ENCODE measurements around the gene MRI1. TPM values are rescaled to one million over a fixed set of nuclear protein-coding genes. Genes with fewer than 3 reads are reported as not detected.

MRI1 gene
- total RNA-seq, 1 experiment from 2014 or later, result 29.9 TPM

DNA sequence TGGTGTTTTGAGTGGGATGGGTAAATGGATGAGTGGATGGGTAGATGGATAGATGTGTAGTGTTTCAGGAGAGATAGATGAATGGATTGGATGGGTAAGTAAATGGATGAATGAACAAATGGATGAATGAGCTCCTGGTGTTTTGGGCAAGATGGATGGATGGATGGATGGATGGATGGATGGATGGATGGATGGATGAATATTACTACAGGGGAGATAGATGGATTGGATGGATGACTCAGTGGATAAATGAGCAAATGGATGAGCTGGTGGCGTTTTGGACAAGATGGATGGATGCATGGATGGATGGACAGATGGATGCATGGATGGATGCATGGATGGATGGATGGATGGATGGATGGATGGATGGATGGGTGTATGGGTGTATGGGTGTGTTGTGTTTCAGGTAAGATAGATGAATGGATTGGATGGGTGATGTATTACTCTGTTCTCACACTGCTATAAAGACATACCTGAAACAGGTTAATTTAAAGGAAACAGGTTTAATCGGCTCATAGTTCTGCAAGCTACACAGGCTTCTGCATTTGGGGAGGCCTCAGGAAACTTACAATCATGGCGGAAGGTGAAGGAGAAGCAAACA, 43.2 kb downstream of the MRI1 start:
- no peak for DNase-seq (ENCODE audit: low spot score)
- peaks cover 15% of the 10 kb centered on the region for H3K36me3 Mint-ChIP-seq
- H3K27me3 Mint-ChIP-seq (ENCODE audit: low read depth), result no peaks in the 10 kb centered on the region
- no peaks in the 10 kb centered on the region for H3K9me3 Mint-ChIP-seq
- TF ChIP-seq GTF2I (CRISPR knock-in tag; conservative IDR thresholded peaks at IDR 0.05) (no peak), EMX1 (CRISPR knock-in tag; IDR thresholded peaks at IDR 0.05) (no peak), SMAD3 (CRISPR knock-in tag; IDR thresholded peaks at IDR 0.05; ENCODE audit: borderline replicate concordance) (no peak), ZNF138 (CRISPR knock-in tag; conservative IDR thresholded peaks at IDR 0.05) (no peak), PREB (CRISPR knock-in tag; IDR thresholded peaks at IDR 0.05; ENCODE audit: borderline replicate concordance) (no peak), ATF6 (CRISPR knock-in tag; IDR thresholded peaks at IDR 0.05) (no peak), OVOL2 (CRISPR knock-in tag; IDR thresholded peaks at IDR 0.05; ENCODE audit: borderline replicate concordance) (no peak), ETV6 (CRISPR knock-in tag; IDR thresholded peaks at IDR 0.05) (no peak), ATF1 (CRISPR knock-in tag; IDR thresholded peaks at IDR 0.05) (no peak), NR2C2 (CRISPR knock-in tag; IDR thresholded peaks at IDR 0.05) (no peak), CDX4 (CRISPR knock-in tag; IDR thresholded peaks at IDR 0.05; ENCODE audit: borderline replicate concordance) (no peak), CREM (CRISPR knock-in tag; IDR thresholded peaks at IDR 0.05) (no peak), USF2 (CRISPR knock-in tag; IDR thresholded peaks at IDR 0.05) (no peak), RELA (CRISPR knock-in tag; IDR thresholded peaks at IDR 0.05; ENCODE audit: borderline replicate concordance) (no peak)
- TF ChIP-seq, protein P1, sequence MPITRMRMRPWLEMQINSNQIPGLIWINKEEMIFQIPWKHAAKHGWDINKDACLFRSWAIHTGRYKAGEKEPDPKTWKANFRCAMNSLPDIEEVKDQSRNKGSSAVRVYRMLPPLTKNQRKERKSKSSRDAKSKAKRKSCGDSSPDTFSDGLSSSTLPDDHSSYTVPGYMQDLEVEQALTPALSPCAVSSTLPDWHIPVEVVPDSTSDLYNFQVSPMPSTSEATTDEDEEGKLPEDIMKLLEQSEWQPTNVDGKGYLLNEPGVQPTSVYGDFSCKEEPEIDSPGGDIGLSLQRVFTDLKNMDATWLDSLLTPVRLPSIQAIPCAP (CRISPR knock-in tag; IDR thresholded peaks at IDR 0.05), result no peak
- TF ChIP-seq, protein P2, sequence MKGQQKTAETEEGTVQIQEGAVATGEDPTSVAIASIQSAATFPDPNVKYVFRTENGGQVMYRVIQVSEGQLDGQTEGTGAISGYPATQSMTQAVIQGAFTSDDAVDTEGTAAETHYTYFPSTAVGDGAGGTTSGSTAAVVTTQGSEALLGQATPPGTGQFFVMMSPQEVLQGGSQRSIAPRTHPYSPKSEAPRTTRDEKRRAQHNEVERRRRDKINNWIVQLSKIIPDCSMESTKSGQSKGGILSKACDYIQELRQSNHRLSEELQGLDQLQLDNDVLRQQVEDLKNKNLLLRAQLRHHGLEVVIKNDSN (CRISPR knock-in tag; IDR thresholded peaks at IDR 0.05), result no peak
- TF ChIP-seq, protein P3, sequence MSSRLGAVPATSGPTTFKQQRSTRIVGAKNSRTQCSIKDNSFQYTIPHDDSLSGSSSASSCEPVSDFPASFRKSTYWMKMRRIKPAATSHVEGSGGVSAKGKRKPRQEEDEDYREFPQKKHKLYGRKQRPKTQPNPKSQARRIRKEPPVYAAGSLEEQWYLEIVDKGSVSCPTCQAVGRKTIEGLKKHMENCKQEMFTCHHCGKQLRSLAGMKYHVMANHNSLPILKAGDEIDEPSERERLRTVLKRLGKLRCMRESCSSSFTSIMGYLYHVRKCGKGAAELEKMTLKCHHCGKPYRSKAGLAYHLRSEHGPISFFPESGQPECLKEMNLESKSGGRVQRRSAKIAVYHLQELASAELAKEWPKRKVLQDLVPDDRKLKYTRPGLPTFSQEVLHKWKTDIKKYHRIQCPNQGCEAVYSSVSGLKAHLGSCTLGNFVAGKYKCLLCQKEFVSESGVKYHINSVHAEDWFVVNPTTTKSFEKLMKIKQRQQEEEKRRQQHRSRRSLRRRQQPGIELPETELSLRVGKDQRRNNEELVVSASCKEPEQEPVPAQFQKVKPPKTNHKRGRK (CRISPR knock-in tag; IDR thresholded peaks at IDR 0.05; ENCODE audit: borderline replicate concordance), result no peak
- no peak for ATAC-seq
- H3K4me1 Mint-ChIP-seq, result peaks cover 6% of the 10 kb centered on the region; the same call in 1 of the 2 replicates
- POLR2A ChIA-PET, result no interaction called here
- H3K27ac Mint-ChIP-seq, result no peak overlapping the region
- H3K4me3 Mint-ChIP-seq, result no peak overlapping the region
- CTCF ChIA-PET, result no interaction called here

DNA sequence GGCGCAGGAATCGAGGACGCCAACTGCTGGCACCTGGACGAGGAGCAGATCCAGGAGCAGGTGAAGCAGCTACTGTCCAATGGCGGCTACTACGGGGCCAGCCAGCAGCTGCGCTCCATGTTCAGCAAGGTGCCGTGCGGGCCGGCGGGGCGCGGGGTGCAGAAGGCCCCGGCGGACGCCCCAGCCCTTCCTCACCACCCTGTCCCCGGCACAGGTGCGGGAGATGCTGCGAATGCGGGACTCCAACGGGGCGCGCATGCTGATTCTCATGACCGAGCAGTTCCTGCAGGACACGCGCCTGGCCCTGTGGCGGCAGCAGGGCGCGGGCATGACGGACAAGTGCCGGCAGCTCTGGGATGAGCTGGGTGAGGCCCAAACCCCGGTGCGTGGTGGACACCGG, 44.5 kb downstream of the MRI1 start:
- CTCF ChIA-PET, result interaction anchor here (0.7 to 1.2 kb wide), 4 partner anchors 11 to 625 kb away, joined by 4 to 5 read pairs (median 4); no protein-coding TSS in a partner anchor
- no peak overlapping the region for H3K27ac Mint-ChIP-seq
- POLR2A ChIA-PET, result interaction anchor here (1.0 kb wide), 2 partner anchors 8 to 14 kb away, joined by 5 read pairs; partner anchors contain the start of gene ZSWIM4
- H3K9me3 Mint-ChIP-seq, result no peaks in the 10 kb centered on the region
- DNase-seq (ENCODE audit: low spot score) (no peak), ATAC-seq (no peak)
- H3K4me3 Mint-ChIP-seq, result no peak overlapping the region
- H3K4me1 Mint-ChIP-seq, result peaks cover 6% of the 10 kb centered on the region; the same call in 1 of the 2 replicates
- no peaks in the 10 kb centered on the region for H3K27me3 Mint-ChIP-seq (ENCODE audit: low read depth)
- H3K36me3 Mint-ChIP-seq, result peaks cover 25% of the 10 kb centered on the region
- TF ChIP-seq, protein P4, sequence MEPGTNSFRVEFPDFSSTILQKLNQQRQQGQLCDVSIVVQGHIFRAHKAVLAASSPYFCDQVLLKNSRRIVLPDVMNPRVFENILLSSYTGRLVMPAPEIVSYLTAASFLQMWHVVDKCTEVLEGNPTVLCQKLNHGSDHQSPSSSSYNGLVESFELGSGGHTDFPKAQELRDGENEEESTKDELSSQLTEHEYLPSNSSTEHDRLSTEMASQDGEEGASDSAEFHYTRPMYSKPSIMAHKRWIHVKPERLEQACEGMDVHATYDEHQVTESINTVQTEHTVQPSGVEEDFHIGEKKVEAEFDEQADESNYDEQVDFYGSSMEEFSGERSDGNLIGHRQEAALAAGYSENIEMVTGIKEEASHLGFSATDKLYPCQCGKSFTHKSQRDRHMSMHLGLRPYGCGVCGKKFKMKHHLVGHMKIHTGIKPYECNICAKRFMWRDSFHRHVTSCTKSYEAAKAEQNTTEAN (CRISPR knock-in tag; IDR thresholded peaks at IDR 0.05), result no peak
- TF ChIP-seq ESRRA (CRISPR knock-in tag; IDR thresholded peaks at IDR 0.05; ENCODE audit: borderline replicate concordance) (no peak), ELF4 (CRISPR knock-in tag; IDR thresholded peaks at IDR 0.05; ENCODE audit: low read depth) (no peak), KAT7 (CRISPR knock-in tag; IDR thresholded peaks at IDR 0.05; ENCODE audit: borderline replicate concordance) (no peak)
- TF ChIP-seq, protein P5, sequence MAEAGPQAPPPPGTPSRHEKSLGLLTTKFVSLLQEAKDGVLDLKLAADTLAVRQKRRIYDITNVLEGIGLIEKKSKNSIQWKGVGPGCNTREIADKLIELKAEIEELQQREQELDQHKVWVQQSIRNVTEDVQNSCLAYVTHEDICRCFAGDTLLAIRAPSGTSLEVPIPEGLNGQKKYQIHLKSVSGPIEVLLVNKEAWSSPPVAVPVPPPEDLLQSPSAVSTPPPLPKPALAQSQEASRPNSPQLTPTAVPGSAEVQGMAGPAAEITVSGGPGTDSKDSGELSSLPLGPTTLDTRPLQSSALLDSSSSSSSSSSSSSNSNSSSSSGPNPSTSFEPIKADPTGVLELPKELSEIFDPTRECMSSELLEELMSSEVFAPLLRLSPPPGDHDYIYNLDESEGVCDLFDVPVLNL (CRISPR knock-in tag; IDR thresholded peaks at IDR 0.05; ENCODE audit: borderline replicate concordance, low read depth), result no peak
- TF ChIP-seq, protein P6, sequence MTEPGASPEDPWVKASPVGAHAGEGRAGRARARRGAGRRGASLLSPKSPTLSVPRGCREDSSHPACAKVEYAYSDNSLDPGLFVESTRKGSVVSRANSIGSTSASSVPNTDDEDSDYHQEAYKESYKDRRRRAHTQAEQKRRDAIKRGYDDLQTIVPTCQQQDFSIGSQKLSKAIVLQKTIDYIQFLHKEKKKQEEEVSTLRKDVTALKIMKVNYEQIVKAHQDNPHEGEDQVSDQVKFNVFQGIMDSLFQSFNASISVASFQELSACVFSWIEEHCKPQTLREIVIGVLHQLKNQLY (CRISPR knock-in tag; IDR thresholded peaks at IDR 0.05), result no peak
